A549 treated with GW870086 at 1 μM for 4 hours (cell line): Measurements from ENCODE around the gene SUCLA2. TPM values are rescaled to one million over a fixed set of nuclear protein-coding genes. Genes with fewer than 3 reads are reported as not detected.

Source experiments
- total RNA-seq: library from RNA; stranded (reverse); fragments of 200-300 nt; extraction: Qiagen RNA extraction; gene quantifications from 5 replicates; pipeline ENCODE4 v1.2.3, GENCODE V29; 2022; ENCODE audit warnings: low read depth

Gene SUCLA2
- total RNA-seq: 27.4 to 32.1 TPM (median 29.5 TPM) in 5 replicates

GRCh38 chr13:48001114-48001881 is at the start of gene SUCLA2:
Gene SUCLA2, minus strand, starts transcription at chr13:48001273. Its CDS starts 4 bp downstream, at chr13:48001269.

GRCh38 chr13:48037346-48038173 is 36.5 kb upstream of the SUCLA2 start, which contains the start of gene NUDT15:
Gene NUDT15, plus strand, starts transcription at chr13:48037726. Its CDS starts 21 bp downstream, at chr13:48037747.

Other genes with a start within 250 kb of the SUCLA2 start
- gene NUDT15, start 36.5 kb upstream of the SUCLA2 start, total RNA-seq: 23.3 to 28.8 TPM (median 26.7 TPM) in 5 replicates
- gene MED4, start 93.8 kb upstream of the SUCLA2 start, total RNA-seq: 35.6 to 46.8 TPM (median 37.7 TPM) in 5 replicates
- gene ITM2B, start 231.9 kb upstream of the SUCLA2 start, total RNA-seq: 112 to 175 TPM (median 168 TPM) in 5 replicates